Iris pigment epithelial cell (primary cell): Measurements from ENCODE around the gene AEBP1.

Experiments
- DNase-seq: peaks from one replicate; pipeline ENCODE4 v3.0.0-alpha.2; 2011; ENCODE audit warnings: low read depth

Gene AEBP1

DNA sequence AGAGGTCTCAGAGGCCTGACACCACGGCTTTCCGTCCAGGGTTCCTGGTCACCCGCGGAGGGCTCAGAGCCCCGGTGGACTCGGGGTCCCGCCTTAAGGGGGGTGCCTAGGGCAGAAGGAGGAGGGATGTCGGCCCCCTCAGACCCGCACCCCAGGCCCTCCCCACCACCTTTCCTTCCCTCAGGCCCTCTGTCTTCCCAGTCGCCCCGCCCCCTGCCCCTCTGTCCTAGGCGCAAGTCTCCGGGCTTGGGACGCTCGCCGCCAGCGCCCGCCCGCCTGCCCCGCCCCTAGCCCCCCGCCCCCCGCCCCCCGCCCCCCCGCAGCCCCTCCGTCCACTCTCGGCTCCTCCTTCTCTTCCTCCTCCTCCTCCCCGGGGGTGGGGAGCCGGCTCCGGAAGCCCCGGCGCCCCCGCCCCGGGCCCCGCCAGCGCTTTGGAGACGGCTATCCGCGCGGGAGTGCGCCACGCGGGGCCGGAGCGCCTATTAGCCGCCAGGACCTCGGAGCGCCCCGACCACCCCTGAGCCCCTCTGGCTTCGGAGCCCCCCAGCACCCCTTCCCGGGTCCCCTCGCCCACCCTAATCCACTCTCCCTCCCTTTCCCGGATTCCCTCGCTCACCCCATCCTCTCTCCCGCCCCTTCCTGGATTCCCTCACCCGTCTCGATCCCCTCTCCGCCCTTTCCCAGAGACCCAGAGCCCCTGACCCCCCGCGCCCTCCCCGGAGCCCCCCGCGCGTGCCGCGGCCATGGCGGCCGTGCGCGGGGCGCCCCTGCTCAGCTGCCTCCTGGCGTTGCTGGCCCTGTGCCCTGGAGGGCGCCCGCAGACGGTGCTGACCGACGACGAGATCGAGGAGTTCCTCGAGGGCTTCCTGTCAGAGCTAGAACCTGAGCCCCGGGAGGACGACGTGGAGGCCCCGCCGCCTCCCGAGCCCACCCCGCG, at the start of gene AEBP1:
Gene AEBP1 (plus strand): TSS at position 423 of the 937 bp plus-strand sequence. CDS start 321 bp downstream, at position 744.
- peak; percentile 39 for DNase-seq

DNA sequence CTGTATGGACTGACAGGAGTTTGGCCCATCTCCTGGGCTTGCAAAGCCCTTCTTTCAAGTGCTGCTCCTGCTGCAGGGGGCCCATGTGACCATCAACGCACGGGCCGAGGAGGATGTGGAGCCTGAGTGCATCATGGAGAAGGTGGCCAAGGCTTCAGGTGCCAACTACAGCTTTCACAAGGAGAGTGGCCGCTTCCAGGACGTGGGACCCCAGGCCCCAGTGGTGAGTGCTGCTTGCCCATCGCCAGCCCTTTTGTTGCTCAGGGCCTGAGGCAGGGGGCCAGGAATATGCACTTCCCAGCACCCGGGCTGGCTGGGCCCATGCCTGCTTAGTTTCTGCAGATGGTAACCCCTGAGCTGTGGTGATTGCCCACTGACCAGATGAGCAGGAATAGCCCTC, 47.5 kb upstream of the AEBP1 start:
- no peak for DNase-seq

DNA sequence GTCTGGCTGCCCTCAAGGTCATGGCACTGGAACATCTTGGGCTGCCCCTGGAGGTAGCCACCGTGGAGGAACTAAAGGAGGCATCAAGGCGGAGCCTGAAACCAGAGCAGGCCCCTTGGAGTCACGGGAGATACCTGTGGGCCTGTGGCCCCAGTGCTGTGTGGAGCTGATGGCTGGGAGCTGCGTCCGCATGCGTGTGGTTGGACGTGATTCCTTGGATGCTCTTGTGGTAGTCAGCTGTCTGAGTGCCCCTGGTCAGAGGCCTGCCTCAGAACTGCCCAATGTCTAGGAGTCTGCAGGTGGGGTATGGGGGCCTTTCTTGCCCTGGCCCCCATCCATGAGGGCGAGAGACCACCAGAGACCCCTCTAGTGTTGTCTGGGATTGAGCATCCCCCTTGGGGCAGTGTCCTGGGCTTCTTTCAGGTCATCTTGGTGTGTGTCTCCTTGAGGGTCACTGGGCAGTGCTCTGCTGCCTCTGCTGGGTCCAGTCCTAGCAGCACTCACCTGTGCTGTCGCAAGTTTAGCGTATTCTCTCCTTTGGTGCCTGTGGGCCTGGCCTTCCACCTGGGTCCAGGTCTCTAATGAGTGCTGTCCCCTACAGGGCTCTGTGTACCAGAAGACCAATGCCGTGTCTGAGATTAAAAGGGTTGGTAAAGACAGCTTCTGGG, 46.8 kb upstream of the AEBP1 start:
- no peak for DNase-seq

DNA sequence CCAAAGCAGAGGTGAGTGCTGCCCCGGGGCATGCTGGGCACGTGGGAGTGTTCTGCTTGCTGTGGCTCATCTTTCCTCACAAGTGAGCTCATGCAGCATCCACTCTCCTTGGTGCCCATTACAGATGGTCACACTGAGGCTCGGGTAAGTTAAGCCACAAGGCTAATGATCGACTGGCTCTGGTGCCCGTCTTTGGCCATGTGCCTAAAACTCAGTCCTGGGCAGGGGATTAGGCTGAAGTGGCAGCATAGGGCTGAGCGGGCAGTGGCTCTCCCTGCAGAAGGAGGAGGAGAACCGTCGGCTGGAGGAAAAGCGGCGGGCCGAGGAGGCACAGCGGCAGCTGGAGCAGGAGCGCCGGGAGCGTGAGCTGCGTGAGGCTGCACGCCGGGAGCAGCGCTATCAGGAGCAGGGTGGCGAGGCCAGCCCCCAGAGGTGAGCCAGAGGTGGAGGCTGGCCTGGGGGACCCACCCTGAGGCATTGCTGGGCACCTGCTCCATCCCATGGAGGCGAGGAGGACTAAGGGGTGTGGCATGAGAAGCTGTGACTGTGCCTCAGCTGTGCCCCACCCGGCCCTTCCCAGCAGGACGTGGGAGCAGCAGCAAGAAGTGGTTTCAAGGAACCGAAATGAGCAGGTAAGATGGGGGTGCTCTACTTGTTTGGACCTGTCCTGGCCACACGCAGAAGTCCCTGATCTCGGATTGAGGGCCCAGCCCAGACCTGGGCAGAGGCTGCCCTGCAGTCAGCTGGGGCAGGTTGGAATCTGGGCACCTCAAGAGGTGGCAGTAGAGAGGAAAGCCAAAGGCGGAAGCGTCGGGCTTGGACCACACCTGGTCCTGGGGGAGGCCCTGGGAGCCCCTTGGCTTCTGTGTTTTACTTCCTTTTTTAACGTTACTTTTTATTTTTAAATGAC, 46.0 kb upstream of the AEBP1 start:
- DNase-seq: no peak

DNA sequence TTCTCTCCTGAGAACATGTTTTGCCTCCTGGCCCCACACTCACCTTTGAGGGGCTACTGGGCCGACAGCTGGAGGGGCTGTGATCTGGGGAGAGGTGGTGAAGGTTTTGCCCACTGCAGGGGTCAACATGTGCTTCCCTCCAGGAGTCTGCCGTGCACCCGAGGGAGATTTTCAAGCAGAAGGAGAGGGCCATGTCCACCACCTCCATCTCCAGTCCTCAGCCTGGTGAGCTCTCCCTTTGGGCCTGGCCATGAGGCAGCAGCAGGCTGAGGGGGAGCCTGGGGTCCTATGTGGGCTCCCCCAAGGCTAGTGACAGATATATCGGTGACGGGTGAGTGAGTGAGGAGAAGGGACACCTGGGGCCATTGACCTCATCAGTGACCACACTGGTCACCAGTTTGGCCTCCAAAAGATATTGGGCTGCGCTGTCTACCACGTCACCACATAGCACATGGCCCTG, 45.4 kb upstream of the AEBP1 start:
- DNase-seq: no peak

DNA sequence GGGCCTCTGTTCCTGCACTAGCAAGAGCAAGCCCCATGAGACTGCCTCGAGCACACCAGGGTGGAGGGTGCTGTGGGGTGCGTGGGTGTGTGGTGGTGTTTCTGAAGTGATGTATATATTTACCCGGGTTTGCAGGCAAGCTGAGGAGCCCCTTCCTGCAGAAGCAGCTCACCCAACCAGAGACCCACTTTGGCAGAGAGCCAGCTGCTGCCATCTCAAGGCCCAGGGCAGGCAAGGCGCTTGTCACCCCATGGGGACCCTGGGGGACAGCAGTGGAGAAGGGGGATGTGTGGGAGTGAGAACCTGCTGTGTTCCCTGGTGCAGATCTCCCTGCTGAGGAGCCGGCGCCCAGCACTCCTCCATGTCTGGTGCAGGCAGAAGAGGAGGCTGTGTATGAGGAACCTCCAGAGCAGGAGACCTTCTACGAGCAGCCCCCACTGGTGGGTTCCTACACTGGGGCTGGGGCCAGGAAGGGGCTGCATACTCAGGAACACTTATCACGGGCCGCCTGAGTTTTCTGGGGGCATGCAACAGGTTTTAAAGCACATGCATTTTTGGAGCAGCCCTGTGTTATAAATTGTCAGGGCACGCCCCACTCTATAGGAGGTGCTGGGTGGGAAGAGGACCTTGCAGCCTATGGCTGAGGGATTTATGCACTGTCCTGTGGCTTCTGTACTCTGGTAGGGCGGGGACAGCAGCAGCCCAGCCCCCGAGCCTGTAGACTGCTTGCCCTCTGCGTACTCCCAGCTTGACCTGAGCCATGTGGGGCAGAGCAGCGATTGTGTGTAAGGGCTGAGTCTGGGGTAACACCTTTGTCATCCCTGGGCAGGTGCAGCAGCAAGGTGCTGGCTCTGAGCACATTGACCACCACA, 44.7 kb upstream of the AEBP1 start:
- no peak for DNase-seq

DNA sequence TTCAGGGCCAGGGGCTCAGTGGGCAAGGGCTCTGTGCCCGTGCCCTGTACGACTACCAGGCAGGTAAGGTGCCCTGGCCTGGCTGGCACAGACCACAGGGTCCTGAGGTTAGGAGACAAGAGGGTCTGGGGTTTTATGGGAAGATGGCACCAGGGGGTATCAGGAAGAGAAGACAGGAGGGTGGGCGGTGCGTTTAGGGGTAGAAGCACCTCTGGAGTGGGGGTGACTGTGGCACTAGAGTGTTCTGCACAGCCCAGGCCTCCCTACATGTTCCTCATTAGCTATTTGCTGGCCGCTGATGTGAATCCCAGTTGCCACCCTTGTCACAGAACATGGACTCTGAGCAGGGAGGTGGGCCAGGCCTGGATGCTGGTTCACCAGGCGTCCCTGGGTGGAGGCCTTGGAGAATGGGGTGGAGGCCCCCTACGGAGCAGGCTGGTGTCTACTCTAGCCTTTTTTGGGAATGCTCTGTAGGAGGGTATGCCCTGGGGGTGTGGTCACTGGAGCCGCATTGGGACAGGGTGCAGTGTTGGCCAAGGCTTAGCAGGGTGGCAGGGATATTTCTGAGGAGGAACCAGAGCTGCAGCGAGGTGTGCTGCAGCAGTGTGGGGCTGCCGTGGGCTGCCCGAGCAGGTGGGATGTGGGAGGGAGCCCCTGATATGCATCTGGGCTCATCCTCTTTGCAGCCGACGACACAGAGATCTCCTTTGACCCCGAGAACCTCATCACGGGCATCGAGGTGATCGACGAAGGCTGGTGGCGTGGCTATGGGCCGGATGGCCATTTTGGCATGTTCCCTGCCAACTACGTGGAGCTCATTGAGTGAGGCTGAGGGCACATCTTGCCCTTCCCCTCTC, 43.8 kb upstream of the AEBP1 start:
- no peak for DNase-seq

DNA sequence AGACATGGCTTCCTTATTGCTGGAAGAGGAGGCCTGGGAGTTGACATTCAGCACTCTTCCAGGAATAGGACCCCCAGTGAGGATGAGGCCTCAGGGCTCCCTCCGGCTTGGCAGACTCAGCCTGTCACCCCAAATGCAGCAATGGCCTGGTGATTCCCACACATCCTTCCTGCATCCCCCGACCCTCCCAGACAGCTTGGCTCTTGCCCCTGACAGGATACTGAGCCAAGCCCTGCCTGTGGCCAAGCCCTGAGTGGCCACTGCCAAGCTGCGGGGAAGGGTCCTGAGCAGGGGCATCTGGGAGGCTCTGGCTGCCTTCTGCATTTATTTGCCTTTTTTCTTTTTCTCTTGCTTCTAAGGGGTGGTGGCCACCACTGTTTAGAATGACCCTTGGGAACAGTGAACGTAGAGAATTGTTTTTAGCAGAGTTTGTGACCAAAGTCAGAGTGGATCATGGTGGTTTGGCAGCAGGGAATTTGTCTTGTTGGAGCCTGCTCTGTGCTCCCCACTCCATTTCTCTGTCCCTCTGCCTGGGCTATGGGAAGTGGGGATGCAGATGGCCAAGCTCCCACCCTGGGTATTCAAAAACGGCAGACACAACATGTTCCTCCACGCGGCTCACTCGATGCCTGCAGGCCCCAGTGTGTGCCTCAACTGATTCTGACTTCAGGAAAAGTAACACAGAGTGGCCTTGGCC, 43.0 kb upstream of the AEBP1 start:
- DNase-seq: no peak

DNA sequence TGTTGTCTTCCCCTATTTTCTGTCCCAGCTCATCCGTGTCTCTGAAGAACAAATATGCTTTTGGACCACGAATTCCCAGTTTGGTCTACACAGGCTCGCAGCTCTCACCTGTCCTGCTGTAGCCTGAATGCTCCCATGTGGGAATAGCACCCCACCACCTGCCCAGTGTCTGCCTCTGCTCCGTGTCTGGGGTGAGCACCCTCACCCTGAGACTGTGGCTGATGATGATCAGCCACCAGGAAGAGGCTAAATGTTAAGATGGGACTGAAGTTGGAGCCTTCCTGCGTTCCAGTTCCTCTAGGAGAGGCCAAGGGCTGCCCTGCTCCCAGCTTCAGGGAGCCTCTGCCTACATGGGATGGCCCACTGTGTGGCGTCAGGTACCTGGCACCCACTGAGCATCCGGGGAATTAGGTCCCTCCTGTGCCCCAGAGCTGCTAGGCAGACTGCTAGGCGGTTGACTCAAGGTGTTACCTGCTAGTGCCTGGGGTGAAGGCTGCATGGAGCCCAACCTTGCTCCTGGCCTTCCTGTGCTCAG, 42.4 kb upstream of the AEBP1 start:
- DNase-seq: no peak

DNA sequence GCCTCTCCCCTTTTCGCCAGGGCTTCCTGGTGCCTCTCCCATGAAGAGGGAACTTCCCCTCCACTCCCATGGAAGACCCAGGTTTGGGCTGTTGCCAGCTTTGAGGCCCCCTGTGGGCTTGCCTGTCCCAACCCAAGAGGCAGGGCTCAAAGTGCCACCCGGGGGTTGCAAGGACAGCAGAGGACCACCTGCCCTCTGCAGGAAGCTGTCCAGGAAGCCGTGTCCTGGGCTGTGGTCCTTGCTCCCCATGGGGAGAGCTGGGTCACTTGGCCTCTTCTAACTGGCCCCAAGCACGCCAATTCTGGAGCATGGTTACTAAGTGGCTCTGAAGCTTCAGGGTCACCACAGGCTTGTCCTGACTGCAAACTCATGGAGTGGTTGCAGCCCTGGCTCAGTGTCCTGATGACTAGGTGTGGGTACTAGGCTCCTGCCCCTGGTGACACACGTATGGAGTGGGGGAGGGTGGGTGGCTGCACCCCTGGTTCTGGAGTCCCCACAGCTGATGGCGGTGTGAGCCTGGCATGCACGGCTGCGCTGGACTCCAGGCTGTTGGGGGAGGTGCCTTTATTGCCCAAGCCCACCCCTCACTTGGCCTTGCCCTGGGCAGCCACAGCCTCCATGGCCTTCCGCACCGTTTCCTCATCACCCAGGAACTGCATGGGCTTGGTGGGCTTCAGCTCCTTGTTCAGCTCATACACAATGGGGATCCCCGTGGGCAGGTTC, 41.8 kb upstream of the AEBP1 start:
- no peak for DNase-seq

DNA sequence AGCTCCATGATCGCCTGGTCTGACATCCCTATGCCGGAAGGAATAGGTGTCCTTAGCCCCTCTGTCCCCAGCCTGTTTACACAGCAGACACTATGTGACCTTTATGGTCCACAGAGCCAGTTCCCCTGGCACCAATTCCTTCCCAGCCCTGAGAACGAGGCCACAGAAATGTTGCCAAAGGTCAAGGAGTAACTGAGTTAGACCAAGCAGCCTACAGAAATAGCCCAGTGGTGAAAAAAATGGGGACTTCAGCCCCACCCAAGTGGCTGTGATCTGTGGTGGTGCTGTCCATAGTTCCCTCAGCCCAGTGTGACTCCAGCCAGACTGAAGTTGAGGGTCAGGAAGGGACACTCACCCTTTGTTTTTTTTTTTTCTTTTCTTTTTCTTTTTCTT, 41.2 kb upstream of the AEBP1 start:
- DNase-seq: no peak

DNA sequence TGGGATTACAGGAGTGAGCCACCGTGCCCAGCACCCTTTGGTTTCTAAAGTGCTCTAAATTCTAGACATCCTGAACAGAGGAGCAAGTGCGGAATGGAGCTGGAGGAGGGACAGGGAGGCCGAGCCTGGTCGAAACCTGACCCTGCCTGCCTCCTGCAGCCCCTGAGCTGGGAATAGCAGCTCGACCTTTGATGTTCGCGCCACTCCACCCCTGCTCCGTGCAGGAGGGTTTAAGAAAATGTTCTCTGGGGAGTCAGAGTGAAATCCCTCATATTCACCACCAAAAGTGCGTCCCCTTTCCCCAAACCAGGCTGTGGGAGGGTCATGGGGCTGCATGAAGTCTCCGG, 40.6 kb upstream of the AEBP1 start:
- no peak for DNase-seq

DNA sequence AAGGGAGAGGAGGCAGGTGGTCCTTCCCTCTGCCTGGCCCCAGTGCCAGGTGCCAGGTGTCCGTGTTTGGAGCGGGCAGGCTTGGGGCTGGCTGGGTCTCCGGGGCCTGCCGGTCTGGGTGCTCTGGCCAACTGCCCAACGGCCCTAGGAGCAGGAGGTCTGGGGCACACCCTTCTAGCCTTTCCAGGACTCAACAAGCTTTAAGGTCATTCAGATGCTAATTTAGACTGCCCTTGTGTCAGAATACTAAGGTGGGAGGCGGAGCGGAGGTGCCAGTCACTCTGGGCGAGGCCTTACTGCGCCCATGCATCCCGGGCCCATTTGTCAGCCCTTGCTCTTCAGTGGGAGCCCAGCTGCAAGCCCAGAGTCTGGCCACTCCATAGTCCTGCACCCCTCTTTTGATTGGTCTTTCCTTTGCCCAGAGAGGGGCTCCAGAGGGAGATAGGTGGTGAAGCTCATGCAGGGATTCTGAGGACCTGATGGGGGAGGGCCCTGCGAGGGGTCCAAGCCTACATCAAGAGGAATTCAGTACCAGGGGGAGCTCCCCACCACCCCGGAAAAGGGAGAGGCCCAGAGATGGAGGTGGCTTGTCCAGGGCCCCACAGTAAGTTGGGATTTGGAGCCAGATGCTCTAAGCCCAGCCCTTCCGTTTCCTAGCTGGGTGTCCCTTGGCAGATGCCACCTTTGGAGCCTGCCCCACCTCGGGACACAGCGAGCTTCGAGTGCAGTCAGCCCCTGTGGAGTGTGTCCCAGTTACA, 40.1 kb upstream of the AEBP1 start:
- no peak for DNase-seq

DNA sequence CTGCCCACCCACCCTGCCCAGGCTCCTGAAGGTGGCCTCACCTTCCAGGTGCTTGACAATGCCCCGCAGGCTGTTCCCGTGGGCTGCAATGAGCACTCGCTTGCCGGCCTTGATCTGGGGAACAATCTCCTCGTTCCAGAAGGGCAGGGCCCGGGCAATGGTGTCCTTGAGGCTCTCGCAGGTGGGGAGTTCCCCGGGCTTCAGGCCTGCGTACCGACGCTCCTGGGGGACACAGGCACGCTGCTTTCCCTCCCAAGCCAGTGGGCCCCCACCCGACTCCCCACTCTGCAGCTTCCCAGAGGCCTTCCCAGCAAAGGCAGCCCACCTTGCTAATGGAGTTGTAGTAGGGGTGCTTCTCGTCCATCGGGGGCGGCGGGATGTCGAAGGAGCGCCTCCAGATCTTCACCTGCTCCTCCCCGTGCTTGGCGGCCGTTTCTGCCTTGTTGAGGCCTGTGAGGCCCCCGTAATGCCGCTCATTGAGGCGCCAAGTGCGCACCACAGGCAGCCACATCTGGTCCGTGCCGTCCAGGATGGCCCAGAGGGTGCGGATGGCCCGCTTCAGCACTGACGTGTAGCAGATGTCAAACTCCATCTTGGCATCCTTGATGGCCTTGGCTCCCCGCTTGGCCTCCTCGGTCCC, 39.2 kb upstream of the AEBP1 start:
- no peak for DNase-seq

DNA sequence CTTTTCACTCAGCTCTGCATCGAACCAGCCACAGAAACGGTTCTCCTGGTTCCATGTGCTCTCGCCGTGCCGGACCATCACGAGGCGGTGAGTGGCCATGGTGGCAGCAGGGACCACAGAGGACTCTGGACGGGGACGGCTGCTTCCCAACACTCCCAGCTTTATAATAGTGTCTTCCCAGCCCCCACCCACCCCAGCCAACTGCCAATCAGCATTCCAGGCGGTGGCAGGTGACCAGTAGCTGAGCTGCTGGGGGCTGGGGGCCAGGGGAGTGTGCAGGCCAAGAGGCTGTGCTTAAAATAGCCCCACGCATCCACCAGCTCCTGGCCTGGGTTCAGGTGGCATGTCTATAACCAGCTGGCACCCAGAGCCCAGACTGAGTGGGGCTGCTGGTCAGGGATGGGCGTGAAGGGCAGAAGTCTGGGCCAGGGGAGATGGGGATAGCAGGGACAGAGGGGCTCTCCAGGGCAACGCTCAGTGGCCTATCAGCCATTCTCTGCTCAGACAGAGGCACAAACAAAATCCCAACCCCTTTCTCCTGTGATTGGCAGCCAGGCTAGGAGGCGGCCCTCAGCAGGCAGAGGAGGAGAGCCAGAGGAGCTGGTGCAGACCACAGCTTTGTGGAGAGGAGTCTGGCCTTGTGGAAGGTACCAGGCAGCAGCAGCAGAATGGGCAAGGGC, 38.6 kb upstream of the AEBP1 start, which contains the start of gene PGAM2:
Gene PGAM2 (minus strand): TSS at position 137 of the 680 bp plus-strand sequence. CDS start 38 bp downstream, at position 99.
- DNase-seq: no peak

DNA sequence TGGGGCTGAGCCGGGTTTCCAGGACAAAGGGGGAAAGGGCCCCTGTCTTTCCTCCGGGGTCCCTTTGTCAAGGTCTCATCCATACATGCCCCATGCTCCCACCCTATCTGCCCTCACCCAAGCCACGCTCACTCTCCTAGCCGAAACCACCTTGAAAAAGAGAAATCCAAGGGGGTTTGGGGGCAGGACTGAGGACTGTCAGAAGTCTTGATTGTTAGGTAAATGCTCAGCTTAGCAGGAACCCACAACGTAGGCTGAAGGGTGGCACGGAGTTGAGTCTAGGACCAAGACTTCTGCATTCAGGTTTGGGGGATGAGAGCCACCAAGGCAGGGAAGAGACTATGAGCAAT, 38.1 kb upstream of the AEBP1 start:
- DNase-seq: no peak

DNA sequence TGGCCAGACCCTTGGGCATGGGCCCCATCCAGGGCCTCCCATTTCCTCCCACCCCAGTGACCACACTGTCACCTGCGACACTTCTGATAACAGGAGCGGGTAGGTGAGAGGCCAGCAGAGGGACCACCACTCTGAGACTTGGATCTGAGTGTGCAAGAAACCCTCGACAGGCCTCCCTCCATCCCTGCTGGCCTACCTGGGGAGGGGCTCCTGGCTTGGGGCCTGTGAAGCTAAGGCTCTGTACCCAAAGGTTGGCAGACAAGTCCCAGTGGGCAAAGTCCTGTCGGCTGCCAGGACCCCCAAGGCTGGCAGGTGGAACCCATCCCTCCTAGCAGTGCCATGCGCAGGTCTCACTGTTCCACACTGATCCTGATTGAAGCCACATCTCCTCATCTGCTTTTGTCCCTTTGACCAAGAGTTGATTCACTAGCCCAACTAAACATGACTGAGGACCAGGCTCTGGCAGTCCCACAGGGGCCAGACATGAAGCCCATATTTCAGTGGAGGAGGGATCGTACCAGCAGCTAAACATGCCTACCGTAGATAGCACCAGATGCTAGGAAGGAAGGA, 37.6 kb upstream of the AEBP1 start:
- DNase-seq: no peak
